H1 (cell line): ENCODE measurements around the gene OR5H1. TPM values are rescaled to one million over a fixed set of nuclear protein-coding genes. Genes with fewer than 3 reads are reported as not detected.
"Not testable (repeated sequence)": the region's sequence is repeated elsewhere in the genome, so short reads cannot be mapped to it uniquely, and the experiment has no call there.

ENCODE experiments used
- CTCF ChIA-PET: fragments of 300-600 bp; sonication (Branson Sonifier 250); formaldehyde crosslinking; loops from one replicate; lab custom pipeline; 2021; ENCODE audit not compliant: partially characterized antibody; lab: Charles Lee
- POLR2A ChIA-PET: fragments of 300-600 bp; sonication (Branson Sonifier 250); formaldehyde crosslinking; loops from one replicate; lab custom pipeline; 2021; ENCODE audit warnings: inconsistent platforms; ENCODE audit not compliant: partially characterized antibody; lab: Charles Lee
- DNase-seq, 2 experiments: peaks; one replicate each; pipeline versions ENCODE4 v3.0.0 to v3.0.0-alpha.2; 2010 to 2022; ENCODE audit warnings: low spot score in 2 of 2, low read depth in 1 of 2, mixed read lengths in 1 of 2
- FAIRE-seq: peaks from 2 replicates; lab custom pipeline; 2011; peaks lifted over from hg19 to GRCh38; lab: Jason Lieb, UNC
- H2AFZ ChIP-seq: 2 replicates; pipeline ENCODE4 v1.8.1; 2012; ENCODE audit warnings: low read length, inconsistent platforms
- H2AK5ac ChIP-seq: 2 replicates; pipeline ENCODE4 v1.6.1; 2013; ENCODE audit warnings: low read depth, low read length
- H2BK120ac ChIP-seq: replicated peaks from 2 replicates; pipeline ENCODE3; 2013; ENCODE audit warnings: low read depth, low read length, inconsistent platforms
- H2BK12ac ChIP-seq: 2 replicates; pipeline ENCODE4 v1.6.1; 2013; ENCODE audit warnings: low read depth, low read length
- H2BK15ac ChIP-seq: 2 replicates; pipeline ENCODE4 v1.6.1; 2013; ENCODE audit warnings: low read length
- H2BK20ac ChIP-seq: 2 replicates; pipeline ENCODE4 v1.6.1; 2013; ENCODE audit warnings: low read length
- H2BK5ac ChIP-seq: 2 replicates; pipeline ENCODE4 v1.6.1; 2013; ENCODE audit warnings: low read depth, low read length
- H3K14ac ChIP-seq: 2 replicates; pipeline ENCODE4 v1.6.1; 2013; ENCODE audit warnings: inconsistent platforms; ENCODE audit not compliant: insufficient read length
- H3K18ac ChIP-seq: 2 replicates; pipeline ENCODE4 v1.6.1; 2013; ENCODE audit warnings: low read length; ENCODE audit errors: extremely low read depth
- H3K23ac ChIP-seq: 2 replicates; pipeline ENCODE4 v1.6.1; 2013; ENCODE audit warnings: inconsistent platforms; ENCODE audit not compliant: insufficient read length
- H3K23me2 ChIP-seq: 2 replicates; pipeline ENCODE4 v1.6.1; 2013; ENCODE audit warnings: low read depth, low read length
- H3K27ac ChIP-seq: 2 replicates; pipeline ENCODE4 v1.6.1; 2011; ENCODE audit warnings: low read depth, low read length, inconsistent platforms
- H3K27me3 ChIP-seq, 4 experiments: replicated peaks in 1 of 4; 1 replicate in 1 of 4; 2 replicates in 3 of 4; pipeline versions ENCODE4 v1.6.1 to v1.8.1; 2011 to 2013; ENCODE audit warnings: low read length in 3 of 4, mild to moderate bottlenecking in 3 of 4, inconsistent platforms in 2 of 4, mixed read lengths in 2 of 4, moderate library complexity in 1 of 4; ENCODE audit not compliant: control insufficient read depth in 3 of 4, insufficient read depth in 3 of 4; ENCODE audit errors: extremely low read depth in 1 of 4
- H3K36me3 ChIP-seq, 4 experiments: 2 replicates each; pipeline versions ENCODE4 v1.6.1 to v1.8.1; 2011 to 2013; ENCODE audit warnings: mild to moderate bottlenecking in 4 of 4, low read length in 3 of 4, moderate library complexity in 2 of 4, control low read depth in 1 of 4, inconsistent platforms in 1 of 4; ENCODE audit not compliant: insufficient read depth in 4 of 4, control insufficient read depth in 2 of 4
- H3K4ac ChIP-seq: replicated peaks from 2 replicates; pipeline ENCODE3; 2013; ENCODE audit warnings: low read length, low read depth, mixed read lengths, inconsistent platforms; ENCODE audit not compliant: insufficient read length
- H3K4me1 ChIP-seq, 4 experiments: replicated peaks in 1 of 4; 1 replicate in 1 of 4; 2 replicates in 3 of 4; pipeline versions ENCODE4 v1.6.1 to v1.8.1; 2011 to 2013; ENCODE audit warnings: low read length in 3 of 4, inconsistent platforms in 2 of 4, mixed read lengths in 1 of 4; ENCODE audit not compliant: insufficient read depth in 4 of 4, control insufficient read depth in 3 of 4
- H3K4me2 ChIP-seq, 2 experiments: 2 replicates each; pipeline versions ENCODE4 v1.6.1 to v1.8.1; 2011 to 2013; ENCODE audit warnings: low read depth in 2 of 2, low read length in 2 of 2, control low read depth in 1 of 2, inconsistent platforms in 1 of 2, mild to moderate bottlenecking in 1 of 2; ENCODE audit not compliant: insufficient read depth in 1 of 2
- H3K4me3 ChIP-seq, 4 experiments: fragments of 200-600, 300-600 bp in 1 of 4; sonication (generic), shearing (Covaris generic), sonication (Bioruptor Twin) in 1 of 4; 2 replicates each; pipeline versions ENCODE4 v1.5.1 to v1.8.1; 2011 to 2016; ENCODE audit warnings: low read length in 4 of 4, low read depth in 3 of 4, control low read depth in 2 of 4, inconsistent platforms in 2 of 4, mild to moderate bottlenecking in 2 of 4, mixed read lengths in 1 of 4, moderate library complexity in 1 of 4; ENCODE audit not compliant: insufficient read depth in 2 of 4; ENCODE audit errors: extremely low read depth in 1 of 4
- H3K56ac ChIP-seq: replicated peaks from 2 replicates; pipeline ENCODE3; 2013; ENCODE audit warnings: low read depth, mild to moderate bottlenecking, mixed read lengths, low read length, inconsistent platforms; ENCODE audit not compliant: insufficient read length
- H3K79me1 ChIP-seq: 2 replicates; pipeline ENCODE4 v1.6.1; 2013; ENCODE audit warnings: low read depth, low read length, control low read depth
- H3K79me2 ChIP-seq, 2 experiments: 2 replicates each; pipeline versions ENCODE4 v1.6.1 to v1.8.1; 2012 to 2013; ENCODE audit warnings: low read length in 2 of 2, mild to moderate bottlenecking in 2 of 2, inconsistent platforms in 1 of 2; ENCODE audit not compliant: insufficient read depth in 2 of 2, control insufficient read depth in 1 of 2
- H3K9ac ChIP-seq, 4 experiments: replicated peaks in 1 of 4; 1 replicate in 1 of 4; 2 replicates in 3 of 4; pipeline versions ENCODE4 v1.6.1 to v1.8.1; 2011 to 2013; ENCODE audit warnings: low read depth in 3 of 4, low read length in 3 of 4, control low read depth in 2 of 4, mild to moderate bottlenecking in 2 of 4, moderate library complexity in 2 of 4, inconsistent platforms in 1 of 4; ENCODE audit errors: extremely low read depth in 1 of 4
- H3K9me3 ChIP-seq, 2 experiments: 2 replicates each; pipeline versions ENCODE4 v1.6.1 to v1.8.1; 2012 to 2013; ENCODE audit warnings: mild to moderate bottlenecking in 2 of 2, moderate library complexity in 2 of 2, control low read depth in 1 of 2, inconsistent platforms in 1 of 2, low read depth in 1 of 2, low read length in 1 of 2, mixed read lengths in 1 of 2; ENCODE audit not compliant: insufficient read depth in 2 of 2
- H4K20me1 ChIP-seq, 2 experiments: replicated peaks in 1 of 2; 2 replicates each; pipeline versions ENCODE3 to v1.8.1; 2011 to 2013; ENCODE audit warnings: inconsistent platforms in 2 of 2, low read length in 2 of 2, mild to moderate bottlenecking in 1 of 2; ENCODE audit not compliant: insufficient read depth in 2 of 2, control insufficient read depth in 1 of 2
- H4K5ac ChIP-seq: 2 replicates; pipeline ENCODE4 v1.6.1; 2013; ENCODE audit warnings: low read length, low read depth, mixed read lengths, inconsistent platforms; ENCODE audit not compliant: insufficient read length
- H4K8ac ChIP-seq: 2 replicates; pipeline ENCODE4 v1.8.0; 2013; ENCODE audit warnings: mild to moderate bottlenecking, moderate library complexity, low read length, inconsistent platforms; ENCODE audit not compliant: insufficient read depth; ENCODE audit errors: extremely low read depth
- H4K91ac ChIP-seq: replicated peaks from 2 replicates; pipeline ENCODE3; 2013; ENCODE audit warnings: low read length, mixed read lengths, inconsistent platforms; ENCODE audit not compliant: insufficient read length
- CHD1 ChIP-seq: IDR thresholded peaks from 2 replicates; pipeline ENCODE4 v1.6.1; 2012; ENCODE audit warnings: low read depth, low read length, improper control_type of control experiment
- WGBS, 2 experiments: shearing (Covaris generic) in 1 of 2; methylation state at CpG; one replicate each; pipeline versions ENCODE4 v1.1.6 to v1.1.7; 2013 to 2015; ENCODE audit warnings: low lambda C conversion rate in 2 of 2, mixed read lengths in 2 of 2, inconsistent platforms in 1 of 2, low coverage in 1 of 2, missing lambda C conversion rate in 1 of 2; ENCODE audit not compliant: insufficient replicate concordance in 2 of 2, insufficient coverage in 1 of 2, insufficient read length in 1 of 2; ENCODE audit errors: extremely low coverage in 1 of 2, missing lambda C conversion rate in 1 of 2; 5-methylcytosine and 5-hydroxymethylcytosine counted together
- polyA plus RNA-seq, 7 experiments: library from polyadenylated mRNA; depleted of rRNA in 3 of 7; stranded (reverse) in 5 of 7; unstranded in 2 of 7; fragments of >200 nt in 5 of 7; fragments of 200-250 nt in 2 of 7; gene quantifications; 1 replicate in 5 of 7; 2 replicates in 1 of 7; 4 replicates in 1 of 7; pipeline versions ENCODE4 v1.2.1 to v1.2.3, GENCODE V29; 2011 to 2013; ENCODE audit warnings: missing spikeins in 2 of 7, mixed read lengths in 2 of 7
- total RNA-seq: library from RNA; stranded (reverse); fragmentation: NEBNext Ultra II Directional; extraction: Animal tissue kit (Norgen Biotek cat#: 25700); gene quantifications from 2 replicates; pipeline ENCODE4 v1.2.1, GENCODE V29; 2021

OR5H1 gene
- total and polyA plus RNA-seq, 2 of the 8 experiments (the other 6 are each of a cell fraction or from before 2014, with no cell fraction given): not detected

DNA sequence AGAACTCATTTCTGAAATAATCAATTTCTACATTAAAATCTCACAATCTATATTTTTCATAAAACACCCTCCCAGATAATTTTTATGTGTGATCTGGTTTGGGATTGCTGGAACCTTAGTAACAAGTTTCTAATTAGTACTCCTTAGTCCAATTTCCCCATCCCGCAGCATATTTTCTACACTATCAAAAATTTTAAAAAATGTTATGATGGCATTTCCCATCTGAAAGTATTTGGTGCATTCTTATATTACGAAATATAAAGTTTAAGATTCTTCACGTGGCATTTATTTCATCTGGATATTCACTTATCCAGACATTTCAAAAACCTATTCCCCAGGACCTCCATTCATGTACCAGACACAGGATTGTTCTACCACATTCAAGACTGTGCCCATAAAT lies 18.2 kb downstream of the OR5H1 start:
- FAIRE-seq (no peak), DNase-seq (no peak)
- no peaks in the 10 kb centered on the region; the same call in 1 of the 2 replicates for H3K23me2 ChIP-seq
- no peak for TF ChIP-seq CHD1
- no peak overlapping the region for H4K91ac ChIP-seq
- H3K9ac ChIP-seq: no peak overlapping the region
- no peak overlapping the region for H2BK5ac ChIP-seq
- H3K4ac ChIP-seq: no peak overlapping the region
- no peaks in the 10 kb centered on the region for H3K79me1 ChIP-seq
- H4K8ac ChIP-seq: no peak overlapping the region
- no peaks in the 10 kb centered on the region for H3K36me3 ChIP-seq
- no peaks in the 10 kb centered on the region for H3K9me3 ChIP-seq
- H3K4me1 ChIP-seq: no peaks in the 10 kb centered on the region
- H2AFZ ChIP-seq: no peak overlapping the region
- no peaks in the 10 kb centered on the region for H4K20me1 ChIP-seq
- ChIA-PET POLR2A (no interaction called here), CTCF (no interaction called here)
- no peak overlapping the region for H3K4me2 ChIP-seq
- H3K27ac ChIP-seq: no peak overlapping the region
- no peak overlapping the region for H2AK5ac ChIP-seq
- 81% methylated on average over 3 of the region's 3 CpGs; no CpG with 5 or more reads in 1 of the 2 experiments for WGBS, 2 experiments
- no peak overlapping the region for H3K18ac ChIP-seq
- no peak overlapping the region for H3K14ac ChIP-seq
- no peaks in the 10 kb centered on the region for H3K79me2 ChIP-seq
- no peak overlapping the region for H2BK120ac ChIP-seq
- H2BK20ac ChIP-seq: no peak overlapping the region
- no peak overlapping the region for H3K23ac ChIP-seq
- H4K5ac ChIP-seq: no peak overlapping the region
- no peaks in the 10 kb centered on the region for H3K27me3 ChIP-seq
- no peak overlapping the region for H3K4me3 ChIP-seq
- no peak overlapping the region for H2BK12ac ChIP-seq
- no peak overlapping the region for H2BK15ac ChIP-seq
- no peak overlapping the region for H3K56ac ChIP-seq

DNA sequence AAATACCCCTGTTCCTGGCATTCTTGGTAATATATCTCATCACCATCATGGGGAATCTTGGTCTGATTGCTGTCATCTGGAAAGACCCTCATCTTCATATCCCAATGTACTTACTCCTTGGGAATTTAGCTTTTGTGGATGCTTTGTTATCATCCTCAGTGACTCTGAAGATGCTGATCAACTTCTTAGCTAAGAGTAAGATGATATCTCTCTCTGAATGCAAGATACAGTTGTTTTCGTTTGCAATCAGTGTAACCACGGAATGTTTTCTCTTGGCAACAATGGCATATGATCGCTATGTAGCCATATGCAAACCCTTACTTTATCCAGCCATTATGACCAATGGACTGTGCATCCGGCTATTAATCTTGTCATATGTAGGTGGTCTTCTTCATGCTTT lies 18.9 kb downstream of the OR5H1 start:
- not testable (repeated sequence) for H3K4ac ChIP-seq, H2BK5ac ChIP-seq

More for the DNA sequence above, 18.9 kb downstream of the OR5H1 start:
- H3K14ac ChIP-seq, H4K8ac ChIP-seq, DNase-seq, H3K4me2 ChIP-seq, H3K9me3 ChIP-seq, H4K20me1 ChIP-seq, H3K4me3 ChIP-seq, POLR2A ChIA-PET, H2AFZ ChIP-seq, H3K23ac ChIP-seq, CTCF ChIA-PET, H3K27me3 ChIP-seq, H2BK20ac ChIP-seq, H3K4me1 ChIP-seq, H3K79me1 ChIP-seq, H3K23me2 ChIP-seq, H3K79me2 ChIP-seq, H2AK5ac ChIP-seq, H3K27ac ChIP-seq, H2BK120ac ChIP-seq, H3K56ac ChIP-seq, H2BK15ac ChIP-seq, H4K5ac ChIP-seq, H3K36me3 ChIP-seq, H4K91ac ChIP-seq, H2BK12ac ChIP-seq, H3K9ac ChIP-seq, H3K18ac ChIP-seq, FAIRE-seq: not testable (repeated sequence)
- 82% methylated on average over 4 of the region's 4 CpGs; no CpG with 5 or more reads in 1 of the 2 experiments for WGBS, 2 experiments
